HG03025 (cell line): ENCODE measurements around the gene MAGI2.

Experiments used
- ATAC-seq: cut with Tn5 transposase; IDR thresholded peaks from one replicate; pipeline ENCODE4 v1.9.1; 2021; ENCODE audit warnings: mild to moderate bottlenecking, moderate library complexity; ENCODE audit not compliant: unreplicated experiment, low FRiP score

MAGI2 gene

DNA sequence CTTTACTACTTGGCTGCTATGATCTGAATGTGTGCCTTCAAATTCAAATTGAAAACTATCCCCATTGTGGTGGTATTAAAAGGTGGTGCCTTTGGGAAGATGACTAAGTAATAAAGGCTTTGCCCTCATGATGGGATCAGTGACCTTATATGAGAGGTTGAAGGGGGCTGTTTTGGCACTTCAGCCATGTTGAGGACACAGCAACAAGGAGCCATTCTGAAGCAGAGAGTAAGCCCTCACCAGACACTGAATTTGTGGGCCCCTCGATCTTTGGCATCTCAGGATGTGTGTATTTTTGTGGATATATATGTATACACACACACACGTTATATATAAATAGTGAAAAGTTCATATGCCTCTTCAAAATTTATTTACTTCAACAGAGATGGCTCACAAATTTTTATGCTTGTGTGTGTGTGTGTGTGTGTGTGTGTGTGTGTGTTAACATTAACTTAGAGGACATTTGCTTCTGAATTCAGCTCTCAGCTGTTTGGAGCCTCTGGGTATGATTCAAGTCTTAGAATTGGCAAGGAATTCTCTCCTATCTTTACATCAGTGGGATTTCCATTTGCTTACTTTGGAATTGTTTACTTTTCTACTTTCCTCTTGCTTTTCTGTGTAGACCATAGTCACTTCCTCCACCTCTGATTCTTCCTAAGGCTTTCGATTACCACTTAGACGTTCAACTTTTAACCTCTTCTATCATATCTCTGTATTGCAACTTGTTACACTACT is 66.6 kb downstream of the MAGI2 start:
- no peak for ATAC-seq

- ATAC-seq: no peak
These were observed 71.5 kb downstream of the MAGI2 start for GRCh38 chr7:79381921-79382320.

DNA sequence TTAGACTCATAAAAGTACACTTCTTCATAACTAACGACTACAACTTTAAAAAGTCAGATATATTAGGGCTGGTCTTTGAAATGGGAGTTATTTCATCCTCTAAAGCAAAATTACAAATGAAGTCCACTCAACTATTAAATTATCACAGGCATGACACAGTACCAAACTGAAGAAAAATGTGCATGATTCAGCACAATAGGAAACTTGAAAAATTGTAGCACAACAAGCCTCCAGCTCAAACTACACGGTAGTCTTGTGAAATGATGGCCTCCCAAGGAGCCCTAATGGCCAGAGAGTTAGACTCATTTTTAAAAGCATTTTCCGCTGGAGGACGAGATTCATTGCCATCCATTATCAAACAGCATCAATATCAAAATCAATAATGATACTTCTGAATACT is 76.4 kb downstream of the MAGI2 start:
- no peak for ATAC-seq

DNA sequence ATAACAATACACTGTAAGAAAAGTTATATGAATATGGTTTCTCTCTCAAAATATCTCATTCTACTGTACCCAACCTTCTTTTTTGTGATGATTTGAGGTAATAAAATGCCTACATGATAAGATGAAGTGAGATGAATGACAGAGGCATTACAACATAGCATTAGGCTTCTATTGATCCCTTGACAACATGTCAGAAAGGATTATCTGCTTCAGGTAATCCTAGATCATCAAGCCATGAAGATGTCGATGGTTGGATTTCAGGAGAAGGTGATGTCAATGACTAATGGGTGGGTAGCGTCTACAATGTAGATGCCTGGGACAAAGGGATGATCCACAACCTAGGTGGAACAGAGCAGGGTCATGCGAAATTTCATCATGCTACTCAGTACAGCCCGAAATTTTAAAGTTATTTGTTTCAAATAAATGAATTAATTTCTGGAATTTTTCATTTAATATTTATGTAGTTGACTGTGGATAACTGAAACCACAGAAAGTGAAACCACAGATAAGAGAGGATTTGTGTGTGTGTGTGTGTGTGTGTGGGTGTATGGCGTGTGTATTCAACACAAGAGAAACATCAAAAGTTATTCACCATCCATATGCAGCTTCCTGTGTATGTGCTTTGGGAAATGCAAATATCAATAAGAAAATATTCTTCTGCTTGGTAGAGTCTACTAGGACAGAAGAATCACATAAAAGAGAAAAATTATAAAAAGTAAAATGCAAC is 77.0 kb downstream of the MAGI2 start:
- no peak for ATAC-seq

DNA sequence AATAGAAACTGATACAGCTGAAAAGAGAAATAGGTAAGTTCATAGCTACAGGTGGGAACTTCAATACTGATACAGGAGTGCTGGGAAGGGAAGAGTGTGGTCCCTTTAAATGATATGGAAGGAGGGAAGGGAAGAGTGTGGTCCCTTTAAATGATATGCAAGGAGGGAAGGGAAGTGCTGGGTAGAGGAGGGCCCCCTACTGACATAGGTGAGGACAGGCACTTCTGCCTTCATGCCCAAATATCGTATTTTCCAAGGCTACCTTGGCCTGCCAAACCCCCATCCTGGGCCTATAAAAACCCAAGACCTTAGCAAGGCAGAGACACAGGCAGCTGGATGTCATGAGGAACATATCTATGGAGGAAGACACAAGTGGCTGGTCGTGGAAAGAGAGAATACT is 92.3 kb downstream of the MAGI2 start:
- no peak for ATAC-seq

DNA sequence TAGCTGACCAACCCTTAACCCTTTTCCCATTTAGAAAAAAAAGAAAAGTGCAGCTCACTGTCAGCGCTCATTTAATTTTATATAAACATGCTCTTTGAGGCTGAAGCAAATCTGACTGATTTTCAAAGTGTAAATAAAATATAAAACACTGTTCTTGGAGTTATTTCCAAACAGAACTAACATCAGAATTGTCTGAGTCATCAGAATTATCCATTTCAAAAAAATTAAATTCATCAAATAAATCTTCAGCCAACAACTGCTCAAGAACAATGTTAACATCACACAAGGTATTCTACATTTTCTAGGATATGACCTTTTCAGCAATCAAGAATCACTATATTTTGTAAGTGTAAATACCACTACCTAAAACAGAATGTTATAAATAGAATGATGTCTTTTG is 93.6 kb downstream of the MAGI2 start:
- no peak for ATAC-seq

DNA sequence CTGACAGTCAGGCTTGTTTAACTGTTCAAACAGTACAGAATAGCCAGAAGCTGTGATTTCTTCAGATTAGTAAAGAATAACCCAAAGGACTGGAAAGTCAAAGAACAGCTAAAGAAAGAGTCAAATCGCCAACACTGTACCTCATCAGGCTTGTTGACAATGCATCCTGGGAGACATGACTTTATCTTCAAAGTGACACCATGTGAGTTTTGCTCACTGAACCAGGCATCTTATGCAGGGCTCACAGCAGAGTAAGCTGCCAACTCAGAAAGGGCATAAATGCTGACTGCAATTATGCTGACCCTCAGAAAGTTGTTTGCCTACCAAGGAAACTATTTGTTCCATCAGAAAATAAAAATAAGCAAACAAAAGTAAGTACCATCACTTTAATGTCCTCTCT is 96.4 kb downstream of the MAGI2 start:
- ATAC-seq: no peak

- ATAC-seq: no peak
These were observed 99.6 kb downstream of the MAGI2 start for GRCh38 chr7:79353720-79354468.

DNA sequence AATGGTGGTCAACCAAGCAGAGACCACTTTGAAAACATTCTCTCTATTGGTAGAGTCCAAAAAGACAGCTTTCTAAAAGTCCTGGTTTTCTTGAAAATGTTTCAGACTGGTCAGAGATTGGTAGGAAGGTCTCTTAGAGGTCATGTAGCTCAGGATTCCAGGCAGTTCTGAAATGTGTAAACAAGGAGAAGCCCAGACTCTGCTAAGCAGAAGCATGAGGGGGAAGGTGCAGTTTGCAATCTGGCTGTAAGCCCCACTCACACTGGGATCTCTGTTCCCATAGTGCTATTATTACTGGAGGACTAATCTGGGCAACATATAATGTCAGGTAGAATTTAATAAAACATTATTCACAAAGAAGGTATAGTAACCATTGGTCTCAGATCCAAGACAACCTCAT is 101.1 kb downstream of the MAGI2 start:
- ATAC-seq: no peak

DNA sequence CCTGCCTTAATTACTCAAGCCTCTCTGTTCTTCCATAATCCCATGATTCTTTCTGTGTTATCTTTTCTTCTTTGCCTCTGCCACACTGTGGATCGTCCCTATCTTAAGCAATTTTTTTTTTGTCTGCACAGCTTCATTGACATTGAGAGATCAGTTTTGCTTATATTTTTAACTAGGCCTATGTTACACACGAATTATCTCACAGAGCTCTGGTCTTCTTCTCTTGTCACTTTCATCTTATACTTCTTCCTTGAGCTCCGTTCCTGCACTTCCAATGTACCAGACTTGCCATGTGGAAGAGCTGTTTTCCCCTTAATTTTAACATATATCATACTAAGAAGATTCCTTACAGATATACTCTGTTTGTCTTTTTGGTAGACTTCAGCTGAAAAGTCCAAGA is 106.1 kb downstream of the MAGI2 start:
- ATAC-seq: no peak

- no peak for ATAC-seq
These were observed 111.6 kb downstream of the MAGI2 start for GRCh38 chr7:79341902-79342301.

GRCh38 chr7:79340212-79340611 is 113.3 kb downstream of the MAGI2 start:
- no peak for ATAC-seq

DNA sequence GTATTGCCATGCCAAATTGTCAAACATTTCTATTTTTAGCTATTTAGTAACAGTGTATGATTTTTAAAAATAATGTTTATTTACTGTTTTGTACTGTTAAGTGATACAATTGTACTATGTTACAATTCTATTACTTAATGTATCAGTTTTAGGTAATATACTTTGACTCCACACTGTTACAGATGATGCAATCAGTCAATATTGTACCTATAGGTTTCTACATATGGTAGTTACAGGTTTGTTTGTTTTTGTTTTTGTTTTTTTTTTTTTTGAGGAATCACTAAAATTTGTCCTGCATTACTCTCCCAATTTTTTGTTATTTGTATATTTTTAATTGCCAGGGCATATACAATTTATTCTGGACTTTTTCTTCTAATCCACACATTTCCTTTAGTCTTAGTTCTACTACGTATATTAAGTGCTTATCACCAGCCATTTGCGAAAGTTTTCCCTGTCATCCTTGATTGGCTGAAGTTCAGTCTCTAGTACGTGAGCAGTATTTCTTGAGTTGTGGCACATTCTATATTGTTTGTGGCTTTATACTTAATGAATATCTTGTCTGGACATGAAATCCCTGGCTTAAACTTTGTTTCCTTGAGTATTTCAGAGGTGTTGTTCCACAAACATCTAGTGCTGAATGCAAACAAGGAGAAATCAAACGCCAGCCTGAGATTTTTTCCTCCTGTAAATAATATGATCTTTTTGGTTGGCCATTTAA is 114.1 kb downstream of the MAGI2 start:
- ATAC-seq: no peak

DNA sequence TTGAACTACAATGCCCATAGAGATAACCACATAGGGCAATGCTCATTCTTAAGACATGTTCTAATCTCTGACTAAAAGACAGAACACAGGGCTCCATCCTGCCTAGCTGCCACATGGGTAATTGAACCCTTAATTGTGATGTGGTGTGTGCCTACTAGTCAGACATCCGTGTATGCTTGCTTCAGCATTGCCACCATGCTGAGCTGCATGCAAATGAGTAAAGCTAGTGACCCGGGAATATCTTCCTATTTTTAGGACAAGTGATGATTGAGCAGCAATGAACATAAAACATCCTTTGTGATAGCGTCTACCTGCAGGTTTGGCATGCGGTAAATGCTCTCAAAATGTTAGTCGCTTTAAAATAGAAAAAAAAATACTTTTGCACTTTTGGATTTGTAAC is 115.8 kb downstream of the MAGI2 start:
- no peak for ATAC-seq

GRCh38 chr7:79334841-79335240 is 118.6 kb downstream of the MAGI2 start:
- ATAC-seq: no peak

GRCh38 chr7:79334334-79334733 is 119.1 kb downstream of the MAGI2 start:
- no peak for ATAC-seq

DNA sequence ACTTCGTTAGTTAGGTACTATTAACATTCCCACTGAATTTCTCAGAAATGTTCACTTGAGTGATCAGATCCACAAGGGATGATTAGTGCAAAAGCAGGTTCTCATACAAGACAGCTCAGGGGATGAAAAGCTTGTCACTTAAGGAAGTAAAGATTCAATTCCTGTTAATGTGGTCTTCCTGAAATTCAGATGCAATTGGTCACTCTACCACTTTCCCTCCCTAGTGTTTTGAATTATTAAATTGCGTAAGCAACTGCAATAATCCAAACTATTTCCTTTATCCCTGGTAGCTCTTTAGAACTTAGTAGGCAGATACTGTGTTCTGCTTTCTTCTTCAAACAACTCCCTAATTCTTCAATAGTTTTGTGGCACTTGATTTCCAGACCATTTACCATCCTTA is 121.4 kb downstream of the MAGI2 start:
- no peak for ATAC-seq

- no peak for ATAC-seq
These were observed 124.0 kb downstream of the MAGI2 start for GRCh38 chr7:79329464-79329863.

DNA sequence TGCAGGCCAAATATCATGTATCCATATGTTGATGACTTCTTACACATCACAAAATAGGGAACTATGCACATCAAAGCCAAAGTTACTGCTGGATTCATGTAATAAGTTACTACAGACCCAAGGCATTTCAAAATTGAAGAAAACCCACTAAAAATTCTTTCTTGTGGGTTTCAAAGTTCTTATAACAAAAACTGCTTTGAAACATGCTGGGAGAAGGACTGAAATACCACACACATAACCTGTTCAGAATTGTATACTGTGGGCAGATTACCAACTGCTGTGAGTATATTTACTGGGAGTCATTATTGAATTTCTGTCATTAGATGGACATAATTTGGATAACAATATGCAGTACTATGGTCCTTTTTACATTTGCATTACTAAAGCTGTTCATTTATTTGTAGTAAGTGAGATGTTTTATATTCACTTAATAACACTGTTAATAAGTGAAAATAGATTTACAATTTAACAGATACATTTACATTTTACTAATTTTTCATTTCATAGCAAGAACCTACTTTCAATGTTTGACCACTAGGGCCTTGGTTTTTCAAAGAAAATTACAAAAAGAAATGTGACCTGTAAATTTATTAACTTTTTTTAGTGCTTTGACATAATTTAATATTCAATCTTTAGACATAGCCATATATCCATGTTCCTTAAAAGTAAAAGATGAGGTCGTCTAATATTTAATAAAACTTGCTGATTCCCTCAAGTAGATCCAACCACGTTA is 132.6 kb downstream of the MAGI2 start:
- ATAC-seq: no peak

- no peak for ATAC-seq
These were observed 134.1 kb downstream of the MAGI2 start for GRCh38 chr7:79319369-79319768.
